ENCODE measurements around the gene TEX9. TPM values are rescaled to one million over a fixed set of nuclear protein-coding genes. Genes with fewer than 3 reads are reported as not detected.
"Not testable (repeated sequence)": the region's sequence is repeated elsewhere in the genome, so short reads cannot be mapped to it uniquely, and the experiment has no call there.

TEX9 gene
- total and polyA plus RNA-seq, 2 of the 4 experiments (the other 2 are of a cell fraction) = 0.63 to 1.4 TPM

DNA sequence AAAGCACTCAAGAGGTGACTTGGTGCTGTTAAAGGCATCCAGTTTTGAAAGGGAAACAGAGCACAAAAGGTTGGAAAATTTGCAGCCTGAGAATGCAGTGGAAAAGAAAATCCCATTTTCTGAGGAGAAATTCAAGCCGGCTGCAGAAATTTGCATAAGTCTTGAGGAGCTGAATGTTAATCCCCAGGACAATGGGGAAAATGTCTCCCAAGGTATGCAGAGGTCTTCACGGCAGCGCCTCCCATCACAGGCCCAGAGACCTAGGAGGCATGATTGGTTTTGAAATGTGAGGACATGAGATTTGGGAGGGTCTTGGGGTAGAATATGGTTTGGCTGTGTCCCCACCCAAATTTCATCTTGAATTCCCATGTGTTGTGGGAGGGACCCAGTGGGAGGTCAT lies 32.1 kb downstream of the TEX9 start:
- dilution Hi-C loops (cut with HindIII; ENCODE audit: low sequenced_read_pairs, unreplicated experiment); H3K27ac ChIP-seq (ENCODE audit: insufficient read depth, low read length); H3K14ac ChIP-seq (replicated peaks; ENCODE audit: low read depth, low read length); intact Hi-C loops (cut with micrococcal nuclease); DNase-seq; in situ Hi-C loops (cut with MboI; ENCODE audit: low sequenced_read_pairs); BruUV-seq (replicated peaks); H3K36me3 ChIP-seq (ENCODE audit: control insufficient read depth, insufficient read depth, low read length); POLR2A ChIA-PET (ENCODE audit: unreplicated experiment); H2BK5ac ChIP-seq (ENCODE audit: low read depth, low read length, poor library complexity, severe bottlenecking); H3K56ac ChIP-seq (ENCODE audit: extremely low read depth, insufficient read depth, low read length); H3K4me3 ChIP-seq (ENCODE audit: insufficient read depth, low read depth, low read length); H3K4me2 ChIP-seq (ENCODE audit: low read depth, low read length); H4K20me1 ChIP-seq (ENCODE audit: insufficient read depth, low read length); H3K9me3 ChIP-seq (ENCODE audit: control insufficient read depth, insufficient read depth, low read length); H3K18ac ChIP-seq (ENCODE audit: low read depth, low read length); H2AFZ ChIP-seq (replicated peaks; ENCODE audit: low read length, poor library complexity); H4K5ac ChIP-seq (ENCODE audit: low read depth, low read length); H2BK120ac ChIP-seq (ENCODE audit: low read depth, low read length); H4K91ac ChIP-seq (ENCODE audit: insufficient read depth, low read depth, low read length); ATAC-seq (ENCODE audit: low read depth); H3K79me1 ChIP-seq (ENCODE audit: low read depth in 1 of 2, low read length in 2 of 2); H2BK20ac ChIP-seq (ENCODE audit: low read depth, low read length); H3K9me1 ChIP-seq (ENCODE audit: insufficient read depth, low read length); H3K9ac ChIP-seq (ENCODE audit: low read depth, low read length); H3K4ac ChIP-seq (ENCODE audit: low read depth, low read length); H4K8ac ChIP-seq (ENCODE audit: low read depth in 2 of 2, low read length in 2 of 2); H2AK9ac ChIP-seq (replicated peaks; ENCODE audit: low read depth, low read length, poor library complexity); H2AK5ac ChIP-seq (ENCODE audit: low read depth, low read length); CTCF ChIA-PET; H3K27me3 ChIP-seq (ENCODE audit: control insufficient read depth, insufficient read depth, low read length); H3K23ac ChIP-seq (ENCODE audit: low read depth, low read length); H2BK15ac ChIP-seq (ENCODE audit: low read depth, low read length); H3K4me1 ChIP-seq (ENCODE audit: control insufficient read depth, insufficient read depth, low read length): not testable (repeated sequence)
- 100% methylated on average over 1 of the region's 3 CpGs; no CpG with 5 or more reads in 1 of the 2 experiments for WGBS, 2 experiments (ENCODE audit: extremely low coverage in 2 of 2, insufficient read length in 1 of 2)

- in situ Hi-C loops (cut with MboI; ENCODE audit: low sequenced_read_pairs); H3K56ac ChIP-seq (ENCODE audit: extremely low read depth, insufficient read depth, low read length); H2BK15ac ChIP-seq (ENCODE audit: low read depth, low read length); H2BK120ac ChIP-seq (ENCODE audit: low read depth, low read length); H3K9ac ChIP-seq (ENCODE audit: low read depth, low read length); POLR2A ChIA-PET (ENCODE audit: unreplicated experiment); H3K23ac ChIP-seq (ENCODE audit: low read depth, low read length); H2BK20ac ChIP-seq (ENCODE audit: low read depth, low read length); H3K4me1 ChIP-seq (ENCODE audit: control insufficient read depth, insufficient read depth, low read length); H2AK5ac ChIP-seq (ENCODE audit: low read depth, low read length); H4K5ac ChIP-seq (ENCODE audit: low read depth, low read length); H3K18ac ChIP-seq (ENCODE audit: low read depth, low read length); H2BK5ac ChIP-seq (ENCODE audit: low read depth, low read length, poor library complexity, severe bottlenecking); H3K4me3 ChIP-seq (ENCODE audit: insufficient read depth, low read depth, low read length); ATAC-seq (ENCODE audit: low read depth); H3K27ac ChIP-seq (ENCODE audit: insufficient read depth, low read length); H3K36me3 ChIP-seq (ENCODE audit: control insufficient read depth, insufficient read depth, low read length); H2AFZ ChIP-seq (replicated peaks; ENCODE audit: low read length, poor library complexity); BruUV-seq (replicated peaks); dilution Hi-C loops (cut with HindIII; ENCODE audit: low sequenced_read_pairs, unreplicated experiment); H3K9me1 ChIP-seq (ENCODE audit: insufficient read depth, low read length); H4K91ac ChIP-seq (ENCODE audit: insufficient read depth, low read depth, low read length); DNase-seq; H3K27me3 ChIP-seq (ENCODE audit: control insufficient read depth, insufficient read depth, low read length); H4K8ac ChIP-seq (ENCODE audit: low read depth in 2 of 2, low read length in 2 of 2); H2AK9ac ChIP-seq (replicated peaks; ENCODE audit: low read depth, low read length, poor library complexity); H3K79me1 ChIP-seq (ENCODE audit: low read depth in 1 of 2, low read length in 2 of 2); H3K4ac ChIP-seq (ENCODE audit: low read depth, low read length); H3K14ac ChIP-seq (replicated peaks; ENCODE audit: low read depth, low read length); CTCF ChIA-PET; H3K9me3 ChIP-seq (ENCODE audit: control insufficient read depth, insufficient read depth, low read length); H3K4me2 ChIP-seq (ENCODE audit: low read depth, low read length); H4K20me1 ChIP-seq (ENCODE audit: insufficient read depth, low read length); intact Hi-C loops (cut with micrococcal nuclease): not testable (repeated sequence)
- WGBS, 2 experiments (ENCODE audit: extremely low coverage in 2 of 2, insufficient read length in 1 of 2) = 92% methylated on average over 2 of the region's 11 CpGs; no CpG with 5 or more reads in 1 of the 2 experiments
These were observed 34.0 kb downstream of the TEX9 start for GRCh38 chr15:56399209-56399608.
